Loucy (cell line): ENCODE results near the gene BTAF1.

Source experiments
- CTCF ChIP-seq: fragments of 200-600 bp; sonication (generic); conservative IDR thresholded peaks from 2 replicates; pipeline ENCODE4 v1.5.1; 2014; ENCODE audit warnings: mild to moderate bottlenecking, antibody characterized with exemption, low read length
- EZH2phosphoT487 ChIP-seq: fragments of 200-600 bp; IDR thresholded peaks from 2 replicates; pipeline ENCODE4 v1.6.1; 2018; ENCODE audit warnings: antibody characterized with exemption, mild to moderate bottlenecking, moderate library complexity, borderline replicate concordance

- TF ChIP-seq CTCF, result no peak
- no peak for TF ChIP-seq EZH2phosphoT487
Measured at GRCh38 chr10:91969297-91969696, 45.7 kb downstream of the BTAF1 start.
